GM18502 (cell line): Measurements from ENCODE around the gene SIGLEC6.

ENCODE experiments used
- ATAC-seq: cut with Tn5 transposase; IDR thresholded peaks from one replicate; pipeline ENCODE4 v1.9.1; 2021; ENCODE audit warnings: mild to moderate bottlenecking; ENCODE audit not compliant: unreplicated experiment, poor library complexity

The SIGLEC6 gene

DNA sequence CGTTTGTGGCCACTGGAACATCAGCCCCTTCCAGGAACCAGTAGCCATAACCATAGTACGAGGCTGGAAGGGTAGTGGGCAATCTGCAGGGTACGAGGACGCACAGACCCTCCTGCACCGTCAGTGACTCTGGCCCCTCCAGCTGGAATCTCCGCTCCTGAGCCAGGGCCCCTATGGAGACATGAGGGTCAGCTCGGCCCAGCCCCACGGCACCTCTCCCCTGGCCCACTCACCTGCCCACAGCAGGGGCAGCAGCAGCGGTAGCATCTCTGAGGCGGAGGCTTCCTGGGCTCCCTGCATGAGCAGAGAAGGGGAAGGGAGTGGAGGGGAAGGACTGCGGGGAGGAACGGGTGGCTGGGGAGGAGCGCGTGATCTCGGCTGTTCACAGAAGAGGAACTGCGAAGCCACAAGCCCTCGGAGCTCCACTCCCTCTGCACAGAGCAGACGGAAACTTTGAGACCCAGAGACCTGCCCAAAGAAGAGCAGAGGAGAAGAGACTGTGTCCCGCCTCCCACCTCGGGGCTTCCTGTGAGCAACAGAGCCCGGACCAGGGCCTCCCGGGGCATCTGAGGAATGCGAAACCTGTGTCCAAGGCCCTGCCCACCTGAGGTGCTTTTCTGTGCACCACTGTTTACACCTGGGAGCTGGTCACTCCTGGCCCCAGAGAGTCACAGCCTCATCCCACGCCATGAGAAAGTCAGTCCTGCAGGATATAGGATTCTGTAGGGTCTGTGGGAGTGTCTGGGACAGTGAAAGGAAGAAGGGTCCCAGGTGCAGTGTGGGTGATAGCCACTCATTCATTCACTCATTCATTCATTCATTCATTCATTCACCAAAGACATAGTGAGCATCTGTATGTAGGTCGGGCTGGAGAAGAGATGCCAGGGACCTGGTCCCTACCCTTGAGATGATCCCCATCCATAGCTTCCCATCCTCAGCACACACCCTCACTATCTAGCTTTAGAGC lies at the start of gene SIGLEC6:
Gene SIGLEC6, minus strand, starts transcription at position 322 of the 967 bp plus-strand sequence. Its CDS starts 22 bp downstream, at position 300.
- peak; percentile 70 for ATAC-seq

DNA sequence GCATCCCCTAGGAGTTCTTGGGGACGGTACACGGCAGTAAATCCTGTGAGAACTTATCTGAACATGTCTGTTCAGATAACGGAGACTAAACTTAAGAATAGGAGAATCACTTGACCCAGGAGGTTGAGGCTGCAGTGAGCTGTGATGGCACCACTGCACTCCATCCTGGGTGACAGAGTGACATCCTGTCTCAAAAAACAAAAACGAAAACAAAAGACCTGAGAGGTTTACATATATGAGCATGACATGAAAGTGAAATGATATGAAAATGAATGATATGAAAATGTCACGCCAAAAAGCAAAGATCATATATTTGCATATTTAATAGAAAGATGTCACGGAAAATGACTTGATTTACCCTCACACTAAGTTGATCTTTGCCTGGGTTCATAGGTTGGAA lies 45.4 kb upstream of the SIGLEC6 start:
- ATAC-seq: no peak

DNA sequence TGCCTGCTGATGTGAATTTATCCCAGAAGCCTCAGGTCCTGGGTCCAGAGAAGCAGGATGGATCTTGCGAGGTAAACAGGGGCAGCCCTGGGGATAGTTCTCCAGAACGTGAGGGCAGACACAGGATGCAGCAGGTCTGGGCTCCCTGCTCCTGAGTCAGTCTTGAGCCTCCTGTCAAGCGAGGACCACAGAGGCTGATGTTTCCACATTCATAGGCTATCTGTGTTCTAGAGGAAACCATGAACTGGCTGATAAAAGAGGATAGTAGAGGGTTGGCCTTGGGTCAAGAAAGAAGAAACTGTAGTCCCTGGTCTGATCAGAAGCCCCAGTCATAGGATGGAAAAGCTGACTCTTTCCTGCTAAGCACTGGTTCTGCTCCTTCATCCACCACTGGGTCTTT lies 41.9 kb upstream of the SIGLEC6 start:
- no peak for ATAC-seq

DNA sequence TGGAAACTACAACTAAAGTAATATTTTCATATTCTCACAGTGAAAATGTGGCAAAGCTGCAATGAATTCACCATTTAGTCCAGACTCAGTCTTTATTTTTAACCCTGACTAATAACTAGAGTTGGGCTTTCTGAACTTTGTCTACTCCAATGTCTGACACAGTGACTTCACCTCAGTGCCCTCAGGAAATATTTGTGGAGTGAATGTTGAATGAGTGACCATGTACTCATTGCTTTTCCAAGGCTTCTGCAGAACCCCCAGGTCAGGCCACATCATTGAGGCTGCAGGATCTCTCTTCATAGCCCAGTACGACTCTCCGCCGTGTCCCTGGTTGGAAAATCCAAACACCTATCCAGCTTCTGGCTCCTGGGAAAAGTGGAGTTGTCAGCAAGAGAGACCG lies 41.4 kb upstream of the SIGLEC6 start:
- ATAC-seq: no peak

DNA sequence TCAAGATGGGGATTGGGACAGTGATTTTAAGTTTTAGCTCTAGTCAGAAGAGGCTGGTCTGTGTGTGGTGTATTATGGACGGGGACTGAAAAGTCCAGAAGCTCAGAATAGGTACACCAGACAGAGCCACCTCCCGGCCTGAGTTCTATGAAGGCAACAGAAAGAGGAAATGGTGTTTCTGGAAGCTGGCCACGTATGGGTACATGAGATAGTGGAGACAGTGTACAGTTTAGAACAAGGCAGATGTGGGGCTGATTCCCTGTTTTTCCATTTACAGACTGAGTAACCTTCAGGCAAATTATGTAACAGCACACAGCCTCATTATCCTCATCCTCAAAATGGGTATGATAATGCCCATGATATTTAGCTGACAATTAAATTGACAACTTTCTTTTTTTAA lies 40.9 kb upstream of the SIGLEC6 start:
- no peak for ATAC-seq

DNA sequence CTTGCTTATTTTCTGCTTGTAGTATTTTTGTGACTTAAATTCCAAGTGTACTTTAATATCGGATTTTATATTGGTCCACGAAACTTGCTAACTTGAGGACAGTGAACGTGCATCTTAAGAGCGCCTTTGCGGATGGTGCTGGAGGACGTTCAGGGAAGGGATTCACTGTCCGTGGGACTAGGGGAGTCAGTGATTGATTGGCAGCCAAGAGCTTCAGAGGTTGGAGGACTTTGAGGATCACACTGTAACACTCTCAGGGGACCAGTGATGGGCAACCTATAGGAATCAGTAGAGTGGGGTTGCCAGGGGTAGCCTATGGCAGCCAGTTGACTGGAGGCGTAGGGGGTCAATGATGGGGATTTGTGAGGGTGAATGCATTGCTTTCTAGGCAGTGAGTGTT lies 40.1 kb upstream of the SIGLEC6 start:
- no peak for ATAC-seq

DNA sequence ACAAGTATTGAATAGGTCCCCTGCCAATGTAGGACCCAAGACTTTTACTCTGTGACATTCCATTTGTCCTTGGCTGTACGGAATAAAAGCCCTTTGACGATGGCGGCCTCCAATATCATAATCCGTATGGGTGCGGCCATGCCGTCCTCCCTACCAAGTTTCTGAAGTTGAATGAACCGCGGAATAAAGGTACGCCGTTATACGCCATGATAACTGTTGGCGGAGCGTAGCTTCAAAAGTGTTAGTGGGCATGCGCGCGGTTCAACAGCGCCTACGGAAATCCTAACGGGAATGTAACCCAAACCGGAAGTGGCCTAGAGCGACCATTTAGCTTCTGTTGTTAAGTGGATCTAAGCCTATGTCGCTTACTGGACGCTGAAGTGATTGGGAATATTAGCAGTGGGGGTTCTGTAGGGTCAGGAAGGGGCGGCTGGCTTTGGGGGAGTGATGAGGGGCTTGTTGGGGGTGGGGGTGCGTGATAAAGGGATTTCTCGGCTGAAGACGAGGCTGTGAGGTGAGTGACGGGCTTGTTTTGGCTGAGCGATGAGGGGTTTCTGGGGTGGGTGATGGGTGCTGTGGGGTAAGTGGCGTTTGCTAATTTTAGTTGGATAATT lies 39.6 kb upstream of the SIGLEC6 start, which contains the start of gene ZNF175:
Gene ZNF175, plus strand, starts transcription at position 322 of the 614 bp plus-strand sequence. CDS start 2,047 bp downstream, outside the sequence.
- peak; percentile 76 for ATAC-seq

DNA sequence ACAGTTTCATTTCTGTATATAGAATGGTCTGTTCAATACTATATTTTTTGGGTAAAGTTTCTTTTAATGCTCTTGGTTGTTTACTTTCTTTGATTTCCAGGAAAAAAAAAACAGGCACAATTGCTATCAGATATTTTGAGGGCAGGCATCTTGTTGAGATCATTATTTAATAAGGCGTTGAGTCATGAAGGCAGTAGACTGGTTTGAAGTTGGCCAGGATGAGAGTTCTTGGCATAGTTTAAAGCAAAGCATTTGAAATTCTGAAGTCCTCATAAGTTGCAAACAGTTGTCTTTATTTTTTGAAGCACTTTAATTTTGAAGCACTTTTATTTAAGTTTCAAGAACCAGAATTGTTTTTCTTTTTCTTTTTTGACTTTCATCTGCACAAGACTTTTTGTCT lies 37.0 kb upstream of the SIGLEC6 start:
- no peak for ATAC-seq

DNA sequence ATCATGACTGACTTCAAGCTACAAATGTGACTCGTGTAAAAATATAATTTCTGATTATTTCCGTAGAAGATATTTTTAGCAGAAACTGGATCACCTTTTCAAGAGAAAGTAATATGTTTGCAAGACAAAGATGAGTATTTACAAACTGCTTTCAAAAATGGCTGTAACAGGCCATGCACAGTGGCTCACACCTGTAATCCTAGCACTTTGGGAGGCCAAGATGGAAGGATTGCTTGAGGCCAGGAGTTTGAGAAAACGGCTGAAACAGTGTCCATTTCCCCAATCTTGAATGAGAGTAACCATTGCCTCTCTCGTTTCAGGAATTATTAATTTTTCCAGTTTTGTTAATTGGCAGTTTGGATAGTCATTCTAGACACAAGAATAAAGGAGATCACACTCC lies 36.1 kb upstream of the SIGLEC6 start:
- ATAC-seq: no peak

DNA sequence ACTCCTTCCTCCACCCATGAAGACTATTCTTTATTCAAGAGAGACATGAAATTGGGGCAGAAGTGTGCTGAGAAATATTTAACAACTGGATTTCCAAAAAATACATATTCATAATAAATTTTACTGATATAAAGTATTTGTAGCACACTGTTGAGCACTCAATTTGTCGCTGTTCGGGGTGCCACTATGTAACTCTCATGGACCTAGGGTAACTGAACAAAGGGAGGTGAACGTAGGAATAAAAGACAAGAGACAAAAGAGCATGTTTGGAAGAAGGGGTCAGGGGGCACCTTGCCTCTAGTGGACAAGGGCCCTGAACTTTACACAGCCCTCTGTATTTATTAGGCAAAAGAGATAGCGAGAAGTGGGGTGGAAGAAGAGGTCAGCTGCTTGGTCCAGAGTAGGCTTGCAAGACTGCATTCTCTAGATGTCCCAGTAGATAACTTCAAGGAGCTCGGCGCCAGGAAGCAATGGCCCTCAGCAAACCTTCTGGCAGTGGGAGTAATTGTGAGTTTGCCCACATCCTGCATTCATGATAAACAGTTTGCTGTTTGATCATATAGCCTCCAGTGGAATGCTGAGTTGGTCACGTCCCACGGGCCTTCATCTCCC lies 35.1 kb upstream of the SIGLEC6 start:
- ATAC-seq: no peak

DNA sequence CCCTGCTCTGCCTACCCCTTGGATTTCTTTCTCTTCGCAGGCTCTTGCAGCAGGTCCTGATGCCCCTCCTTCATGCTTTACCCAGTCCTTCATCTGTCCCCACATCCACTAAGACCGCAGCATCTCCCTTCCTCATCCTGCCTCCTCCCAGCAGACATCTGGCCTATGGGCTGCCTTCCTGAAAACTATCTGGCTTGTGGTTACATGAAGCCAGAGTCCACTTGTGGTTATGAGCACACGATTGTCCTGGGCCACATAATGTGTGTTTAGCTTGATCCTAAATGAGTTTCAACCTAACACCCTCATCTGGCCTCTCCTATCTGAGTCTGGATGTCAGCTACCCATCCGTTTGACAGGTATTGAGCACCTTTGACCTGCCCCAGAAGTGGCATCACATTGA lies 34.1 kb upstream of the SIGLEC6 start:
- no peak for ATAC-seq

DNA sequence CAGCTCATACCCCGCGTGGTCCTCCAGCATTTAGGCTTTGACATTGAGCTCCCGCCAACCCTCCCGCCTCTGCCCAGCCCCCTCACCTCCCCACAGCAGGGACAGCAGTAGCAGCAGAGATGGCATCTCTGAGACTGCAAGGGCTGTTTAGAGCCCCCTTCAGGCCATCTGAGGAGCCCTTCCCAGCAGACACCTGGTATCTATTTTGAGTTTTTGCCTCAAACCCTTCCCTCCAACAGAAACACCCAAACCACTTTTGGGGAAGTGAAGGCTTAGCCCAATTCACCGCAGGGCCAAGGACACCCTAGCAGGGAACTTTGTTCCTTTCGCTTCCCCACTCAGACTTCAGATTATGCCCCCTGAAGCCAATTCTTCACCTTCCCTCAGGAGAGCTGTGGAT lies 33.3 kb upstream of the SIGLEC6 start:
- ATAC-seq: no peak

DNA sequence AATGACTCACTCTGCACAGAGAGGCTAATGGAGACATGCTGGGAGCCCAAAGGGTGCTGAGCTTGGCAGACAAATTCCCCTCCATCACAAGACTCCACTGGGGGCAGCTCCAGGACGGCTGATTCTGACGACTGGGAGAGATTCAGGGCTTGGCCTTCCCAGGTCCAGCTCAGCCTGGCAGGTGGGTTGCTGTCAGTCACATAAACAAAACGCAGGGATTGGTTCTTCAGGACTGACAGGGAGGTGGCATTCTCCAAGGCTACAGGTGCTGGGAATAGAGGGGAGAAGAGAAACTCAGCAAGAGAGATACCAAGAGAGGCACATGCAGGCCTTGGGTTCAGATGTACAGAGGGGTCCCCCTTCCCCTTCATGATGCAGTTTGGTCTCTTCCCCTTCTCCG lies 28.9 kb upstream of the SIGLEC6 start:
- no peak for ATAC-seq

DNA sequence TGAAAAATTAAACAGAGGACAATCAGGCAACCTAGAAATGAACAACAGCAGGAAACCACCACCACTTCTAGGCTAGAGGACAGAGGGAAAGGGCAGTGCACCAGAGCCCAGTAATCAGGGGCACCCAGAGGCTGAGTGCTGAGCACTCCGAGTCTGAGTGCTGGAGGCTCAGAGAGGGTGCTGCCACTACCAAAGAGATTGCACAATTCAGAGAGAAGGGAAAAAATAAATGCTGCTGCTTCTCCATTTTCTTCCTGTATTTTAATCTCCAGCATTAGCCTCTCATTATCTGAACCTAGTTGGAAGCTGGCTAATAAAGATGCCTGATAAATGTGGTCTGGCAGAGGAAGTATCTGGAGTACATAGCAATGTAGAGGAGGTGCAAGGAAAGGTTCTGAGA lies 27.8 kb upstream of the SIGLEC6 start:
- ATAC-seq: no peak

DNA sequence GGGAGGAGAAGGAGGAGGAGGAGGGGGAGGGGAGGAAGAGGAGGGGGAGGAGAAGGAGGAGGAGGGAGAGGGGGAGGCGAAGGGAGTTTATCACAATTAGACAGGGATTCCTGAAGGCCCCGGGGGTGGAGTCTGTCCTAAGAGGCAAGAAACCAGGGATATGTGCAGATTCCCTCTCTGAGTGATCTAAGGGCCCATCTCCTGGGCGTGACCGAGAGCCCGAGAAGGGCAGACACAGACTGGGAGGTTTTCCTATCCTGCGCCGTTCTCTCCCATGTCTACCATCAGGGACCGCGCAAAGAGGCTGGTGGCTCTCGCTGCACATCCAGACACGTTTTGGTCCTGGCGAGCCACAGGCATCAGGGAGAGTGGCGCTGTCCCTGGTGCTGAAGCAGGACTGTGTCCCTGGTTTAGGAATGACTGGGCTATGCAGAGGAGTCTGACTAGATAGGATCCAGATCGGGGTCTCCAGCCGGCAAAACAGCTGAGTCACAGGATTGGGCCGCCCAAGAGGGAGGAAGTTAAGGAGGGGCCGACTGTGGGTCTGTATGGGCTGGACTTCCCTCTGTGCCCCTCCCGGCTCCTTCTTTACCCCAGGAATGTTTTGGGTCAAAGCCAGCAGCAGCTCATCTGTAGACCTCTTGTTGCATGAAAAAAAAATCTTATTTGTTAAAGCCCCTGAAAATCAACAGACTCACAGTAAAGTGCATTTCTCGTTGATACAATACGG lies 21.7 kb upstream of the SIGLEC6 start:
- ATAC-seq: no peak

DNA sequence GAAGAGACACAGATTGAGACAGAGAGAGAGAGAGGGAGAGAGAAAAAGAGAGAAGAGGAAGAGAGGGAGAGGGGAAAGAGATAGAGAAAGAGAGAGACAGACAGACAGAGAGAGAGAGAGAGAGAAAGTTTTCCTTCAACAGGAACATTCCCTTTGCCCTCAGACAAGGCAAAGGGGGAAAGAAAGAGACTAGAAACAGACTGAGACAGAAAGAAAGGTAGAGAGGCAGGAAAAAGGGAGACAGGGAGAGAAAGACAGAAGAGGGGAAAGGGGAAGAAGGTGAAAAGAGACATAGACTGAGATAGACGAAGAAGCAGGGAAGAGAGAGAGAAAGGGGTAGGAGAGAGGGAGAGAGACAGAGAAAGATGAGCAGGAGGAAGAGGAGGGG lies 21.1 kb upstream of the SIGLEC6 start:
- no peak for ATAC-seq

DNA sequence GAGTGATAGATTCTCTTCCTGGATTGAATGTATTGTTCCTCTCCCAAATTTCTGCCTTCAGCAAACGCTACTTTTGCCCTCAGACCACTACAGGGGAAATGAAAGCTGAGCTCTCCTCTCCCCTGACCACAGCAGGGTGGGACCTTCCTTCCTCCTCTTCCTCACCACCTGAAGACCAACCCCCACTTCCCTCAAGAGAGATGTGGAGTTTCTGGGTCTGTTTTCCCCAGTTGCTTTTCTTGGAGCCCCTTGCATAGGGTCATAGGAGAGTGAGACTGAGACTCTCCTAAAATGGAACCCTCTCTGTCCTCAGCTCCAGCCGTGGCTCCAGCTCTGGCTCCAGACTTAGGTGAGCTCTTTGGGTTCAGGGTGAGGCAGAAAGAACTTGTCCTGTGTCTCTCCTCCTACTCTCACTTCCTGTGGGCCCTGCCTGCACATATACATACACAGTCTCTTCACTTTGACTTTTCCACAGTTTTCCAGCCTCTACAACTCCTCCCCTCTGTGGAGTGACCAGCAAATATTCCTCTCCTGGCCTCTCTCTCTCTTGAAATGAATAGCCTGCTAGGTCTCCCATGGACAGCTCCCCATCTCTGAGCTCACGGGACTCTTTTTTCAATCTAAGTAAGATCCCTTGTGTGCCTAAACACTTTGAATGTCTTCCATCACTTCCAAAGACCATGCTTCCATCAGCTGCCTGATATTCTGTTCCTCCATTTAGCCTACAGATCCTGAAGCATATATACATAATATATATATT lies 20.4 kb upstream of the SIGLEC6 start:
- ATAC-seq: no peak

DNA sequence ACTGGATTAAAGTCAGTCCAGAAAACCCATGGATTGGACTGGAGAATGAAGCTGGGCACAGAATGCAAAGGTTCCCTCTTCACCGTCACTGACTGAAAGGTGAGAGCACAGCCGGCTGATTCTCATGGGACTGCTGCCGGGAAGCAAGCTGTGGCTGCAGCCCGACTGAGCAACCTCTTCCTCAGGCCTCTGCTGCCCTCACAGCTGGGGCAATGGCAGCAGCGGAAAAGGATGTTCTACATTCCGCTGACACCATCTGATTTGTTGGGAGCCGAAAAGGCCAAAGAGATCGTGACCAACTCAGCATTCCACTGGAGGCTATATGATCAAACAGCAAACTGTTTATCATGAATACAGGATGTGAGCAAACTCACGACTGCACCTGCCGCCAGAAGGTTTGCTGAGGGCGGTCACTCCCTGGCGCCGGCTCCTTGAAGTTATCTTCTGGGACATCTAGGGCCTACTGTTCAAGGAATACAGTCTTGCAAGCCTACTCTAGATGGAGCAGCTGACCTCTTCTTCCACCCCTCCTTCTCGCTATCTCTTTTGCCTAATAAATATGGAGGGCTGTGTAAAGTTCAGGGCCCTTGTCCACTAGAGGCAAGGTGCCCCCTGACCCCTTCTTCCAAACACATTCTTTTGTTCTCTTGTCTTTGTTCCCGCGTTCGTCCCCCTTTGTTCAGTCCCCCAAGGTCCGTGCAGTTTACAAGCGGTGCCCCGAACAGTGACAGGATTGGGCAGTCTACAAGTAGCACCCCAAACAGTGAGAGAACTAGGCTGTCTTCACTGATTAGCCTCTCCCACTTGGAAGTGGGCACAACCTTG lies 19.6 kb upstream of the SIGLEC6 start:
- no peak for ATAC-seq
